HG02870 (cell line): ENCODE measurements around the gene PTPRJ.
A peak's percentile ranks its signal among the peaks of the same experiment; 100 is the strongest.

Source experiments
- ATAC-seq: cut with Tn5 transposase; IDR thresholded peaks from one replicate; pipeline ENCODE4 v1.9.1; 2021; ENCODE audit warnings: mild to moderate bottlenecking, moderate library complexity; ENCODE audit not compliant: unreplicated experiment

Gene PTPRJ

GRCh38 chr11:48141475-48142122, 161.2 kb downstream of the PTPRJ start:
- no peak for ATAC-seq

- no peak for ATAC-seq
These were observed 162.5 kb downstream of the PTPRJ start for GRCh38 chr11:48142889-48143288.

GRCh38 chr11:48148749-48149148, 168.4 kb downstream of the PTPRJ start:
- no peak for ATAC-seq

GRCh38 chr11:48150213-48150612, 169.9 kb downstream of the PTPRJ start:
- no peak for ATAC-seq

- no peak for ATAC-seq
These were observed 173.8 kb downstream of the PTPRJ start for GRCh38 chr11:48154151-48154550.

- ATAC-seq = no peak
These were observed 181.9 kb downstream of the PTPRJ start for GRCh38 chr11:48161951-48162884.

- no peak for ATAC-seq
These were observed 182.5 kb downstream of the PTPRJ start for GRCh38 chr11:48162885-48163268.

- no peak for ATAC-seq
These were observed 183.2 kb downstream of the PTPRJ start for GRCh38 chr11:48163360-48164100.

GRCh38 chr11:48164836-48165235, 184.5 kb downstream of the PTPRJ start:
- ATAC-seq = no peak

GRCh38 chr11:48165426-48165825, 185.1 kb downstream of the PTPRJ start:
- ATAC-seq = no peak

GRCh38 chr11:48167380-48167779, 187.0 kb downstream of the PTPRJ start:
- no peak for ATAC-seq

- ATAC-seq = no peak
These were observed 188.5 kb downstream of the PTPRJ start for GRCh38 chr11:48168815-48169214.

GRCh38 chr11:48169259-48169658, 188.9 kb downstream of the PTPRJ start:
- no peak for ATAC-seq

- ATAC-seq = no peak
These were observed 189.4 kb downstream of the PTPRJ start for GRCh38 chr11:48169717-48170116.

- no peak for ATAC-seq
These were observed 190.2 kb downstream of the PTPRJ start for GRCh38 chr11:48170241-48171233.

GRCh38 chr11:48172818-48173609, 192.7 kb downstream of the PTPRJ start:
- ATAC-seq = peak; percentile 70

GRCh38 chr11:48177661-48178060, 197.3 kb downstream of the PTPRJ start:
- no peak for ATAC-seq

GRCh38 chr11:48180627-48181026, 200.3 kb downstream of the PTPRJ start:
- ATAC-seq = no peak

- no peak for ATAC-seq
These were observed 202.6 kb downstream of the PTPRJ start for GRCh38 chr11:48182860-48183526.
